Activated CD8-positive, alpha-beta memory T cell treated with anti-CD3 and anti-CD28 coated beads, Interleukin-2, amount 50 U/mL, for 1 hour (primary cell): ENCODE results near the gene ZNF652.
"Not testable (repeated sequence)": the region's sequence is repeated elsewhere in the genome, so short reads cannot be mapped to it uniquely, and the experiment has no call there.

Experiments used
- DNase-seq: peaks from one replicate; pipeline ENCODE4 v3.0.0-alpha.2; 2020; ENCODE audit errors: extremely low read depth

The ZNF652 gene

GRCh38 chr17:49386373-49386772, 24.3 kb upstream of the ZNF652 start:
- no peak for DNase-seq

GRCh38 chr17:49384951-49385350, 22.9 kb upstream of the ZNF652 start:
- no peak for DNase-seq

- no peak for DNase-seq
These were observed 21.0 kb upstream of the ZNF652 start for GRCh38 chr17:49383060-49383459.

GRCh38 chr17:49382556-49382955, 20.5 kb upstream of the ZNF652 start:
- DNase-seq = no peak

GRCh38 chr17:49381793-49382192, 19.7 kb upstream of the ZNF652 start:
- no peak for DNase-seq

- no peak for DNase-seq
These were observed 19.0 kb upstream of the ZNF652 start for GRCh38 chr17:49381033-49381432.

- no peak for DNase-seq
These were observed 17.9 kb upstream of the ZNF652 start for GRCh38 chr17:49379926-49380325.

GRCh38 chr17:49378311-49378710, 16.3 kb upstream of the ZNF652 start:
- DNase-seq = no peak

GRCh38 chr17:49375544-49375943, 13.5 kb upstream of the ZNF652 start:
- DNase-seq = no peak

- DNase-seq = no peak
These were observed 11.1 kb upstream of the ZNF652 start for GRCh38 chr17:49373115-49373514.

- DNase-seq = no peak
These were observed 10.4 kb upstream of the ZNF652 start for GRCh38 chr17:49372425-49372824.

GRCh38 chr17:49370971-49371834, 9.2 kb upstream of the ZNF652 start:
- DNase-seq = no peak

GRCh38 chr17:49369760-49370159, 7.7 kb upstream of the ZNF652 start:
- no peak for DNase-seq

GRCh38 chr17:49369089-49369488, 7.0 kb upstream of the ZNF652 start:
- no peak for DNase-seq

GRCh38 chr17:49365667-49366066, 3.6 kb upstream of the ZNF652 start:
- no peak for DNase-seq

GRCh38 chr17:49365126-49365525, 3.1 kb upstream of the ZNF652 start:
- DNase-seq = not testable (repeated sequence)

- DNase-seq = no peak
These were observed 2.1 kb upstream of the ZNF652 start for GRCh38 chr17:49364119-49364518.

GRCh38 chr17:49363251-49363650, 1.2 kb upstream of the ZNF652 start:
- DNase-seq = no peak

GRCh38 chr17:49362723-49363117, 670 bp upstream of the ZNF652 start:
- no peak for DNase-seq

- DNase-seq = peak; percentile 79
These were observed 735 bp downstream of the ZNF652 start for GRCh38 chr17:49361129-49361901.

- DNase-seq = no peak
These were observed 1.3 kb downstream of the ZNF652 start for GRCh38 chr17:49360796-49361128.

GRCh38 chr17:49359990-49360795, 1.9 kb downstream of the ZNF652 start:
- DNase-seq = no peak
